RWPE2 (cell line): ENCODE data around the gene MINDY4B.

Experiments
- ATAC-seq: fragments of 200-7000 bp; cut with Tn5 transposase; 3 replicates; pipeline ENCODE4 v1.9.1; 2021; ENCODE audit warnings: low read depth
- DNase-seq: peaks from one replicate; pipeline ENCODE4 v3.0.0-alpha.2; 2020; ENCODE audit warnings: low spot score
- H3K27ac ChIP-seq: fragments of 450-650 bp; 2 replicates; pipeline ENCODE4 v1.5.1; 2017; ENCODE audit warnings: mild to moderate bottlenecking; ENCODE audit not compliant: poor library complexity, severe bottlenecking
- H3K27me3 ChIP-seq: fragments of 250-450 bp; sonication (Bioruptor Pico); 2 replicates; pipeline ENCODE4 v1.5.1; 2021; ENCODE audit warnings: mild to moderate bottlenecking, moderate library complexity; ENCODE audit not compliant: insufficient read depth, poor library complexity, severe bottlenecking
- H3K36me3 ChIP-seq: fragments of 250-450 bp; sonication (Bioruptor Pico); 2 replicates; pipeline ENCODE4 v1.5.1; 2020; ENCODE audit warnings: low read depth, mild to moderate bottlenecking, moderate library complexity
- H3K4me1 ChIP-seq: fragments of 250-450 bp; sonication (Bioruptor Pico); 2 replicates; pipeline ENCODE4 v1.5.1; 2021; ENCODE audit warnings: mild to moderate bottlenecking, moderate library complexity; ENCODE audit not compliant: insufficient read depth, poor library complexity, severe bottlenecking
- H3K4me3 ChIP-seq: fragments of 250-450 bp; sonication (Bioruptor Pico); 2 replicates; pipeline ENCODE4 v1.5.1; 2021; ENCODE audit warnings: mild to moderate bottlenecking, moderate library complexity; ENCODE audit not compliant: severe bottlenecking
- H3K9me3 ChIP-seq: fragments of 250-450 bp; sonication (Bioruptor Pico); 2 replicates; pipeline ENCODE4 v1.5.1; 2021; ENCODE audit warnings: mild to moderate bottlenecking, moderate library complexity; ENCODE audit not compliant: severe bottlenecking
- TF ChIP-seq, protein P1 (sequence below): fragments of 450-650 bp; IDR thresholded peaks from one replicate; pipeline ENCODE4 v1.5.1; 2017; ENCODE audit warnings: mild to moderate bottlenecking, moderate library complexity; ENCODE audit not compliant: poor library complexity, severe bottlenecking

The MINDY4B gene

DNA sequence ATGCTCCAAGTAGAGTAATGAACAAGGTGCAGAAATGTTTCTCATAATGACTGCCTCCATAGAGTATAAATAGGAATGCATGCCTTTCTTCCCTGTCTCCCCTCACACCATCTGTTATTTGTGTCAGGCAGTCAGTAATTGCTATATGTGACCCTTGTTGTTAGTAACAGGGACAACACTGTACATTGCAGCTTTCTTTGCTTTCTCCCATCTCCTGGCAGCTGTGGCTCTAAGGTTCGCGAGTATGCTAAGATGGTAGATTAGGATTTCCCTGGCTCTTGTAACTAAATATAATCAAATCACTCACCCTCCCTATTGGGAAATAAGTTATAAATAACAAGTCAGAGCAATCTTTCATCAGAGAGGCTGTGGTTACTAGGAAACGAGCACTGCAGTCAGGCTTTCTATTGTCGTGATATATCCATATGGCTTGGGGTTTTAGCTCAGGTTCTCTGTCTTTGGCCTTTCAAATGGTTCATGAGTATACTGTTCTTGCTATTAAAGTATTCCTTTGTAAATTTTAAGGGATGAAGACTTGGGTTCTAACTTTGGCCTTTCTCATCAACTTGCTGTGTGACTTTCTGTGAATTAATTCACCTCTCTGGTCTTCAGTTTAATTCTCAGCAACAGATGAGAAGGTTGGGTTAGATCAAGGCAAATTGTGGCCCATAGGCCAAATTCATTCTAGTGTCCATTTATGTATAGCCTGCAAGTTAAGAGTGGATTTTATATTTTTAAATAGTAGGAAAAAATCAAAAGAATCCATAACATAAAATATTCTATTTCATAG is 8.1 kb upstream of the MINDY4B start:
- Histone ChIP-seq H3K27ac (no peak overlapping the region), H3K4me3 (no peak overlapping the region), H3K36me3 (no peaks in the 10 kb centered on the region), H3K9me3 (no peaks in the 10 kb centered on the region), H3K27me3 (peaks cover 5% of the 10 kb centered on the region), H3K4me1 (no peaks in the 10 kb centered on the region)
- TF ChIP-seq, protein P1, sequence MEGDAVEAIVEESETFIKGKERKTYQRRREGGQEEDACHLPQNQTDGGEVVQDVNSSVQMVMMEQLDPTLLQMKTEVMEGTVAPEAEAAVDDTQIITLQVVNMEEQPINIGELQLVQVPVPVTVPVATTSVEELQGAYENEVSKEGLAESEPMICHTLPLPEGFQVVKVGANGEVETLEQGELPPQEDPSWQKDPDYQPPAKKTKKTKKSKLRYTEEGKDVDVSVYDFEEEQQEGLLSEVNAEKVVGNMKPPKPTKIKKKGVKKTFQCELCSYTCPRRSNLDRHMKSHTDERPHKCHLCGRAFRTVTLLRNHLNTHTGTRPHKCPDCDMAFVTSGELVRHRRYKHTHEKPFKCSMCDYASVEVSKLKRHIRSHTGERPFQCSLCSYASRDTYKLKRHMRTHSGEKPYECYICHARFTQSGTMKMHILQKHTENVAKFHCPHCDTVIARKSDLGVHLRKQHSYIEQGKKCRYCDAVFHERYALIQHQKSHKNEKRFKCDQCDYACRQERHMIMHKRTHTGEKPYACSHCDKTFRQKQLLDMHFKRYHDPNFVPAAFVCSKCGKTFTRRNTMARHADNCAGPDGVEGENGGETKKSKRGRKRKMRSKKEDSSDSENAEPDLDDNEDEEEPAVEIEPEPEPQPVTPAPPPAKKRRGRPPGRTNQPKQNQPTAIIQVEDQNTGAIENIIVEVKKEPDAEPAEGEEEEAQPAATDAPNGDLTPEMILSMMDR = no peak
- ATAC-seq = no peak
- DNase-seq = no peak

DNA sequence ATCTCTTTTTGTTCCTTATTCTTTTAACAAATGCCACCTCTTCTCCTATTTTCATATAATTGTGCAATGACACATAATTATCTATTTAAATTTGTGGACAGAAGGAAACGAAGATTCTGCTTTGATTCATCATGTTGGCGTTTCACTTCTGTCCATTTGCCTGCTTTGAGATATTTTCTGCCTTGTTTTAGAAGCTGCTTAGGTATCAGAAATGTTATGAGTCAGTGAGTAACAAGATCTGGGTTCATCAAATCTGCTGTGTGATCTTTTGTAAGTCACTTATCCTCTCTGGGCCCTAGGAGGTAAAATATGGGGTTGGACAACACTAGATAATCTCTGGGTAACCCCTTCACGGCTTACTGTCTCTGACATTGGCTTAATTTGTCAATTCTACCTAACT is 7.3 kb upstream of the MINDY4B start:
- Histone ChIP-seq H3K27ac (no peak overlapping the region), H3K4me3 (no peak overlapping the region), H3K36me3 (no peaks in the 10 kb centered on the region), H3K27me3 (peaks cover 5% of the 10 kb centered on the region), H3K9me3 (no peaks in the 10 kb centered on the region), H3K4me1 (no peaks in the 10 kb centered on the region)
- no peak for DNase-seq
- TF ChIP-seq, protein P1 = no peak
- no peak for ATAC-seq

DNA sequence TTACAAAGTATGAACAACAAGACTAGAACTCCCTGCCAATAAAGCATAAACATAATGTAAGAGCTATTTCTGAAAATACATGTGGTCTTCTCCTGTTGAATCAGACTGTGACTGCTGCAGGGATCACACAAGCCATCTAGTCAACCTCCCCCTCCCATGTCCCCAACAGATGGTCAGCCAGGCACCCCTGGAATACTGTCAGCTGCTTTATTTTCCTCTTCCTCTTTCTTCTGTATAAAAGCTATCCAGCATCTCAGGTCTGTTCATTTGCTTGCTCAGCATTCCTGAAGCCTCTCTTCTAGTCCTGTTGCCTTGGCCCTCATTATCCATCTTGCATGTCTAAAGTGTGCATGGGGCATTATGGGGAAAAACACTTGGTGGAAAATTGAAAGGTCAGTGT is 6.5 kb upstream of the MINDY4B start:
- H3K4me3 ChIP-seq = no peak overlapping the region
- DNase-seq = no peak
- ATAC-seq = no peak
- TF ChIP-seq, protein P1 = no peak
- H3K27ac ChIP-seq = no peak overlapping the region
- no peaks in the 10 kb centered on the region for H3K4me1 ChIP-seq
- no peaks in the 10 kb centered on the region for H3K9me3 ChIP-seq
- H3K36me3 ChIP-seq = no peaks in the 10 kb centered on the region
- peaks cover 5% of the 10 kb centered on the region for H3K27me3 ChIP-seq

DNA sequence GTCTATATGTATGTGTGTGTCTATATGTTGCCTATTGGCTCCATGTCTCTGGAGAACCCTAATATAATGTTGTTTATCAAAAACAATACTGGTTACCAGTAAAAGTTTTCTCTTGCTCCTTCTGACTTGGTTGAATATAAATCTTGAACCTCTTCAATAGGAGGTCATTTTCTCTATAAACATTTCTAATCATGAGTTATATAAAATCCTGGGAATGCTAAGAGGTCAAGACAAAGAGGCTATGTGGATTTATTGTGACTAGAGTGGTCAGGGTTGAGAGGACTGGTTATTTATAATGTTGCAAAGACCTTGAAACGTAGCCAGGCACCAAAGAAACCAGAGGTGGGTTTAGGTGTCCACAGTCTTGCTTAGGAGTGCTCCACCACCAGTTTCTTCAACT is 1.2 kb upstream of the MINDY4B start:
- no peak overlapping the region for H3K27ac ChIP-seq
- H3K4me3 ChIP-seq = no peak overlapping the region
- TF ChIP-seq, protein P1 = no peak
- H3K9me3 ChIP-seq = no peaks in the 10 kb centered on the region
- no peak for DNase-seq
- peaks cover 24% of the 10 kb centered on the region for H3K27me3 ChIP-seq
- ATAC-seq = no peak
- H3K36me3 ChIP-seq = no peaks in the 10 kb centered on the region
- H3K4me1 ChIP-seq = no peaks in the 10 kb centered on the region

DNA sequence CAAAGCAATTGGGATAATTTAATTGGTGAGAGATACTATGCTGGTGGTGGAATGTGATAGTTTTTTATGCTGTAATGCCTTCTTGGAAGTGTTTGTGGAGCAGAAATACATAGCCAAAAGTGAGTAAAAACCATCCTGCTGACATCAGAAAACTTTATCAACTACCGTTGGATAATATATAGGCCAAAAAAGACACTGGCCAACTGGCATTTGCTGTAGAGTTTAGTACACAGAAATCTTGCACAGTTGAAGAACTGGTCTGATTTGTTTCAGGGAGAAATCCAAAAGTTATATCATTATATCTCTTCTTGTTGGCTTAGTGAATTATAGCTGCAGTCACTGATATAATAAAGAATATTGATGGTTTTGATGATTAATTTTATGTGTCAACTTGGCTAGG is 507 bp upstream of the MINDY4B start:
- H3K27me3 ChIP-seq = peaks cover 24% of the 10 kb centered on the region
- ATAC-seq = no peak
- TF ChIP-seq, protein P1 = no peak
- no peak overlapping the region for H3K27ac ChIP-seq
- H3K4me1 ChIP-seq = no peaks in the 10 kb centered on the region
- H3K9me3 ChIP-seq = no peaks in the 10 kb centered on the region
- no peaks in the 10 kb centered on the region for H3K36me3 ChIP-seq
- DNase-seq = no peak
- no peak overlapping the region for H3K4me3 ChIP-seq
